ENCODE results near the gene DGKI. TPM values are rescaled to one million over a fixed set of nuclear protein-coding genes. Genes with fewer than 3 reads are reported as not detected.

DGKI gene
- total and polyA plus RNA-seq, 2 of the 4 experiments (the other 2 are of a cell fraction): 3.9 to 15.8 TPM

GRCh38 chr7:137480824-137481365, 365.9 kb downstream of the DGKI start:
- Histone ChIP-seq H3K9ac (ENCODE audit: low read depth, low read length) (no peak overlapping the region), H3K23ac (ENCODE audit: low read depth, low read length) (no peak overlapping the region), H3K4me2 (ENCODE audit: low read depth, low read length) (no peak overlapping the region), H3K27ac (ENCODE audit: insufficient read depth, low read length) (no peak overlapping the region), H2BK15ac (ENCODE audit: low read depth, low read length) (no peak overlapping the region), H4K5ac (ENCODE audit: low read depth, low read length) (no peak overlapping the region), H3K9me3 (ENCODE audit: control insufficient read depth, insufficient read depth, low read length) (no peaks in the 10 kb centered on the region), H4K8ac (ENCODE audit: low read depth in 2 of 2, low read length in 2 of 2) (no peak overlapping the region), H2AK9ac (replicated peaks; ENCODE audit: low read depth, low read length, poor library complexity) (no peak overlapping the region), H4K20me1 (ENCODE audit: insufficient read depth, low read length) (no peaks in the 10 kb centered on the region), H2AFZ (replicated peaks; ENCODE audit: low read length, poor library complexity) (no peak overlapping the region), H3K36me3 (ENCODE audit: control insufficient read depth, insufficient read depth, low read length) (no peaks in the 10 kb centered on the region), H2AK5ac (ENCODE audit: low read depth, low read length) (no peak overlapping the region), H2BK20ac (ENCODE audit: low read depth, low read length) (peak overlapping the region; percentile 14; the same call in 1 of the 2 replicates), H3K18ac (ENCODE audit: low read depth, low read length) (no peak overlapping the region), H2BK5ac (ENCODE audit: low read depth, low read length, poor library complexity, severe bottlenecking) (no peak overlapping the region), H3K9me1 (ENCODE audit: insufficient read depth, low read length) (no peaks in the 10 kb centered on the region), H3K14ac (replicated peaks; ENCODE audit: low read depth, low read length) (no peak overlapping the region), H4K91ac (ENCODE audit: insufficient read depth, low read depth, low read length) (no peak overlapping the region), H2BK120ac (ENCODE audit: low read depth, low read length) (no peak overlapping the region), H3K27me3 (ENCODE audit: control insufficient read depth, insufficient read depth, low read length) (no peaks in the 10 kb centered on the region), H3K4me3 (ENCODE audit: insufficient read depth, low read depth, low read length) (no peak overlapping the region), H3K56ac (ENCODE audit: extremely low read depth, insufficient read depth, low read length) (no peak overlapping the region), H3K4me1 (ENCODE audit: control insufficient read depth, insufficient read depth, low read length) (no peaks in the 10 kb centered on the region; the same call in 1 of the 2 replicates), H3K79me1 (ENCODE audit: low read depth in 1 of 2, low read length in 2 of 2) (no peaks in the 10 kb centered on the region; a peak in 1 of 4 replicates), H3K4ac (ENCODE audit: low read depth, low read length) (no peak overlapping the region)
- dilution Hi-C loops (cut with HindIII; ENCODE audit: low sequenced_read_pairs, unreplicated experiment) (no loop called here), in situ Hi-C loops (cut with MboI; ENCODE audit: low sequenced_read_pairs) (no loop called here), intact Hi-C loops (cut with micrococcal nuclease) (no loop called here)
- ChIA-PET CTCF (interaction anchor here (1.0 kb wide), 1 partner anchor 9 kb away, joined by 3 read pairs; no protein-coding TSS in a partner anchor), POLR2A (ENCODE audit: unreplicated experiment) (no interaction called here)
- no peak for TF ChIP-seq MAFK (IDR thresholded peaks at IDR 0.05; ENCODE audit: low read depth, low read length)
- TF ChIP-seq SMC3 (IDR thresholded peaks at IDR 0.05; ENCODE audit: low read depth, low read length): no peak
- WGBS, 2 experiments (ENCODE audit: extremely low coverage in 2 of 2, insufficient read length in 1 of 2): no CpG with 5 or more reads among the region's 3 CpGs
- ATAC-seq (ENCODE audit: low read depth) (no peak), DNase-seq (no peak)
- BruUV-seq (replicated peaks): no TSS peak
